NCI-H2029 treated with DMSO at 0.1 percent for 48 hours (cell line): ENCODE measurements around the gene EPO.
"Not testable (repeated sequence)": the region's sequence is repeated elsewhere in the genome, so short reads cannot be mapped to it uniquely, and the experiment has no call there.

ENCODE experiments used
- DNase-seq: peaks from one replicate; lab custom pipeline; 2025; lab: John Stamatoyannopoulos, UW

Gene EPO

DNA sequence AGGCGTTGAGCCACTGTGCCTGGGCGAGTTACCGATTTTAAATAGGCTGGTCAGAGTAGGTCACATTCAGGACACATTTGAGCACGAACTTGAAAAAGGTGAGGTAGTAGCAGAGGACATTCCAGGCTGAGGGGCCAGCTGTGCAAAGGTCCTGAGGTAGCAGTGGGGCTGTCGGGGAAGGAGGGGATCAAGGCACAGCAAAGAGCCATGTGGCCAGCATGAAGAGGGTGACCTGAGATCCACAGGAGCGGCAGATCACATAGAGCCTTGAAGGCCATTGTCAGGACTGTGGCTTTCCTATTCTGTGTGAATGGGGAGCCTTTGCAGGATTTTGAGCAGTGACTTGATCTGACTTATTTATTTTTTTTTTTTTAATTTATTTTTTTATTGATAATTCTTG, 19.7 kb downstream of the EPO start:
- DNase-seq = no peak

DNA sequence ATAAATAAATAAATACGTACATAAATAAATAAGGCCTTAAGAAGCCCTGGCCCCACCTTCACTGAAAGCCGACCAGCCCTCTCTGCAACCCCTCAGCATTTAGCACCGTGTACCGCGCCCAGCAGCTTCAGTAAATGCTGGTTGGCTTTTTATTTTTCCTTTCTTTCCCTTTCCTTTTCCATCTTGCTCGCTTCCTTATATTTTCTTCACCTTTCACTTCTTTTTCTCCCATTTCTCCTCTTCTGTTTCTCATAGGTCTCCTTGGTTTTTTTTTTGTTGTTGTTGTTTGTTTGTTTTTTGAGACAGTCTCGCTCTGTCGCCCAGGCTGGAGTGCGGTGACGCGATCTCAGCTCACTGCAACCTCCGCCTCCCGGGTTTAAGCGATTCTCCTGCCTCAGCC, 24.3 kb downstream of the EPO start:
- no peak for DNase-seq

DNA sequence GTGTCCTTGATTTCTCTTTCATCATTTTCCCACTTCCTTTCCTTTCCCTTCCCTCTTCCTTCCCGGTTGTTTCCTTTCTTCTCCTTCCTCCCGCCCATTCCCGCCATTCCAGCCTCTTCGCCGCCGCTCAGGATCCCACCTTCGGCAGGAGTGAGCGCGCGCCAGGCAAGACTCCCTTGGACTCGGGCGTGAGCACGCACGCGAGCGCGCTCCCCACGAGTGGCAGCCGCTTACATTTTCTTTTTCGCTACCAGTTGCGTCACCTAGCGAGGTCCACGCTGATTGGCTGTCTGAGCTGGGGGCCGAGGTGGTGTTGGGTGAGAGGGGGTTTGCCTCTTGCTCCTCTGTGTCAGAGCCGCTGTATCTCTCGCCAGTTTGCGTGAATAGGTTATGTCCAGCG, 24.9 kb downstream of the EPO start:
- DNase-seq = peak; percentile 64

DNA sequence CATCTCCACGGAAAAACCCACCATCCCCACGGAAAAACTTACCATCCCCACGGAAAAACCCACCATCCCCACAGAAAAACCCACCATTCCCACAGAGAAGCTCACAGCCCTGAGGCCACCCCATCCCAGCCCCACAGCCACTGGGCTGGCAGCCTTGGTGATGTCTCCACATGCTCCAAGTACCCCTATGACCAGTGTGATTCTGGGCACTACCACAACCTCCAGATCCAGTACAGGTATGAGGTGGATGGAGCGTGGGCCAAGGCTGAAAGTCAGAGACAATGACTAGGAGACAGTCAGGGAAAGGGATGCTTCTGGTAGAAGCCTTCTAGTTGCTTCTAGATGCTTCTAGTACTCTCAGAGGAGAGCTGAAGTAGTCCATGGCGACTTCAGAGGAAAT, 32.7 kb downstream of the EPO start:
- DNase-seq = no peak

DNA sequence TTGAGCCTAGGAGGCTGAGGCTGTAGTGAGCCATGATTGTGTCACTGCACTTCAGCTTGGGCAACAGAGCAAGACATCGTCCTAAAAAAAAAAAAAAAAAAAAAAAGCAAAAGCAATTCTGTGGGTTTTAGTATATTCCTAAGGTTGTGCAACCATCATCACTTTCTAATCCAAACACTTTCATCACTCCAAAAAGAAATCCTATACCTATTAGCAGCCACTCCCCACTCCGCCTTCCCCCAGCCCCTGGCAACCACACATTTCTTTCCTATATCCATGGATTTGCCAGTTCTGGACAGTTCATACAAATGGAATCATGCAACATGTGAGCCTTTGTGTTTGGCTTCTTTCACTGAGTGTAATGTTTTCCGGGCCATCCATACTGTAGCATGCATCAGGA, 33.5 kb downstream of the EPO start:
- no peak for DNase-seq

DNA sequence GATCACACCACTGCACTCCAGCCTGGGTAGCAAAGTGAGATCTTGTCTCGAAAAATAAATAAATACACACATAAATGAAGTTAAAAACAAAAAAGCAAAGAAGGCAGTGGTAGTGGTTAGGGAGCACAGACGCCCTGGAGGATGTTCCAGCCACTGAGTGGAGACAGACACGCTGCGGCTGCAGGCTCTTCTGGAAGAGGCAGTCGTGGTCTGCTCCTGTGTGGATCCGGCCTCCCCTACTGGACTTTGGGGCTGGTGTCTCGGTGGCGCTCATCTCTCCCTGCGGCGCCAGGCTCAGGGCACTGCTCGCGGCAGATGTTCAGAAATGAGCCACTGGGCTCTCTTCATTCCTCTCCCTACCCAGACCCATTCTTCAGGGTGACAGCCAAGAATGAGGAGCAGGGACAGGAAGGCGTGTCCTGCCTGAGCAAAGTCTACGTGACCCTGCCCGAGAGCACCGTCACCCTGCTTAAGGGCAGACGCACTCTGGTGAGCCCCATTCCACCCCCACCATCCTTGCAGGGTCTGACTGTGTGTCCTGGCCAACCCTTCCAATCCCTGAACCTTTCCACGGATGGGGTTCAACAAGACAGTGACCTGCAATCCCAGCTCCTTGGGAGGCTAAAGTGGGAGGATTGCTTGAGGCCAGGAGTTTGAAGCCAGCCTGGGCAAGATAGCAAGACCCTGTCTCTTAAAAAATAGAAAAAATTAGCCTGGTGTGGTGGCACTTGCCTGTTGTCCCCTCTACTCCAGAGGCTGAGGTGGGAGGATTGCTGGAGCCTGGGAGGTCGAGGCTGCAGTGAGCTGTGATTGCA, 39.3 kb downstream of the EPO start:
- no peak for DNase-seq

DNA sequence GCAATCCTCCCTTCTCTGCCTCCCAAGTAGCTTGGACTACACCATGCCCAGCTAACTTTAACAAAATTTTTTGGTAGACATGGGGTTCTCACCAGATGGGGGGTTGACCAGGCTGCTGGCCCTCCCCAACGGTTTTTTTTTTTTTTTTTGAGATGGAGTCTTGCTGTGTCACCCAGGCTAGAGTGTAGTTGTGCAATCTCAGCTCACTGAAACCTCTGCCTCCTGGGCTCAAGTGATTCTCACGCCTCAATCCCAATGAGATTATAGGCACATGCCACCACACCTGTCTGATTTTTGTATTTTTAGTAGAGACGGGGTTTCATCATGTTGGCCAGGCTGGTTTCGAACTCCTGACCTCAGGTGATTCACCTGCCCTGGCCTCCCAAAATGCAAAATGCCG, 42.6 kb downstream of the EPO start:
- not testable (repeated sequence) for DNase-seq

DNA sequence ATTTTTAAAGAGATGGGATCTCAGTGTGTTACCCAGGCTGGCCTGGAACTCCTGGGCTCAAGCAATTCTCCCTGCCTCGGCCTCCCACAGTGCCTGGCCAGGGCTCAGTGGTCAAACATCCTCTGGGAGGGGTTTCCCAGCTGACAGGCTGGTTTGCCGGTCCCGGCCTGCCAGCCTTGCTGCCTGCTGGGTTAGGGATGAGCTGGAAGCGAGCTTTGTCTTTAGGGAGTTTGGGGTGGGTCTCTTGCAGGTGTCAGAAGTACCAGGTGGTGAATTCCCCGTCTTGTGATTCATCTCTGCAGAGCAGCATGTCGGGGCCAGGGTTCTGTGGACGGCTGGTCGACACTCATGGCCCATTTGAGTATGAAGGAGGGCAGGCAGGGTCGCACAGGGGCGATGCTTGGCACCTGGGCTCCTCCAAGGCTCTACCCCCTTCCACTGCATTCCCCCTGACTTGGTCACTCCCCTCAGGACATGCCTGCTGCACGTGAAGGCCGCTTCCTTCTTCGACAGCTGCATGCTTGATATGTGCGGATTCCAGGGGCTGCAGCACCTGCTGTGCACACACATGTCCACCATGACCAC, 43.4 kb downstream of the EPO start:
- DNase-seq = no peak

DNA sequence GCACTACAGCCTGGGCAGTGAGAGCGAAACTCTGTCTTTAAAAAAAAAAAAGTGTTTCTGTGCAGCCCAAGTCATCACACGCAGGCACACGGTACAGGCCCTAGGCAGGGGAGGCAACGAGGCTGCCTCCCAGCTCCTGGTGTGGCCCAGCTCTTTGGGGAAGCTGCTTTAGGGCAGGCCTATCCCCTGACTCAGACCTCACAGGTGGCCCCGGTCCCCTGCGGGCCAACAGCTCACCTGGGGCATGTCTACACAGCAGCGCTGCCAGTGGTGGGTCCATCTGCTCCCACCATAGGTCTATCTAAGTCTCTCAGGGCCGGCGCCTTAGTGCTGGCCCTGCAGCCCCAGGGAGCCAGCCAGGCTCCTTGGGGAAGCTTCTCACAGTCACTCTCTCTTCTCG, 44.6 kb downstream of the EPO start:
- no peak for DNase-seq

DNA sequence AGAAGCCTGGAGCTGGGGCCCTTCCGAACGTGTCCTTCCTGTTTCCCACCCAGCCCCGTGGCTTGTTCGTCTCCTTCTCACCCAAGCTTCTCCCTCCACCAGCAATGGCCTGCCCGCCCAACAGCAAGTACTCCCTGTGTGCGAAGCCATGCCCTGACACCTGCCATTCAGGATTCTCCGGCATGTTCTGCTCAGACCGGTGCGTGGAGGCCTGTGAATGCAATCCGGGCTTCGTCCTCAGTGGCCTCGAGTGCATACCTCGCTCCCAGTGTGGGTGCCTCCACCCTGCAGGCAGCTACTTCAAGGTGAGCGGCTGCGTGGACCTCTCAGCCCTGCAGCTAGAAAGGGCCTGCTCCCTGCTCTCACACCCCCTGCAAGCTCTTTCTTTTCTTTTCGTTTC, 45.0 kb downstream of the EPO start:
- DNase-seq = no peak

DNA sequence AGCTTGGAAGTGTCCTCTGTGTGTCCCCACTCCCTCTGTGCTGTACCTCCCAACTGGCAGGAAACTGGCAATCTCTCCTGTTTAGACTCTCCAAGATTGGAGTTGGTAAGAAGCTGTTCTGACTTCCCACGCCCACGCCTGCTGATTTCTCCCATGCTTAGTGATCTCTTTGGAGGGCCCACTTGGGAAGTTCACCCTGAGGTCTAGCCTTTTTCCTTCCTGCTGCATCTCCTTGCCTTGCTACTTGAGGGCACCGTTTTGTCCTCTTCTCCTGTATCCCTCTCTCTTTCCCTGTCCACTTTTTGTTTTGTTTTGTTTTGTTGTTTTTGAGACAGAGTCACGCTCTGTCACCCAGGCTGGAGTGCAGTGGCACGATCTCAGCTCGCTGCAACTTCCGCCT, 48.5 kb downstream of the EPO start:
- DNase-seq = no peak
